ENCODE measurements around the gene FCHSD2. TPM values are rescaled to one million over a fixed set of nuclear protein-coding genes. Genes with fewer than 3 reads are reported as not detected.

FCHSD2 gene
- total and polyA plus RNA-seq, 2 of the 13 experiments (the other 11 are each of a cell fraction or from before 2014, with no cell fraction given): 20.5 to 24.8 TPM

- TF ChIP-seq, protein P1, sequence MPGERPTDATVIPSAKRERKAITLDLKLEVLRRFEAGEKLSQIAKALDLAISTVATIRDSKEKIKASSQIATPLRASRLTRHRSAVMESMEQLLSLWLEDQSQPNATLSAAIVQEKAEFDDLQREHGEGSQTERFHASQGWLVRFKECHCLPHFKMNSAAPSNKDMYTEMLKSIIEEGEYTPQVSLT (CRISPR knock-in tag; IDR thresholded peaks at IDR 0.05; ENCODE audit: borderline replicate concordance, low read depth): 0 out of 2 replicates have a peak, but pooled peaks have one; percentile 39
- TF ChIP-seq ZEB1 (IDR thresholded peaks at IDR 0.05; ENCODE audit: insufficient replicate concordance, low read depth) (no peak), JUN (CRISPR knock-in tag; IDR thresholded peaks at IDR 0.05) (0 out of 2 replicates have a peak, but pooled peaks have one; percentile 49), JARID2 (CRISPR knock-in tag; IDR thresholded peaks at IDR 0.05; ENCODE audit: insufficient replicate concordance) (no peak), ZC3H13 (CRISPR knock-in tag; IDR thresholded peaks at IDR 0.05) (no peak), ZNF350 (CRISPR knock-in tag; IDR thresholded peaks at IDR 0.05; ENCODE audit: borderline replicate concordance, low read depth) (no peak), PRPF4 (IDR thresholded peaks at IDR 0.05; ENCODE audit: low read depth, low read length, poor library complexity, severe bottlenecking) (no peak), THAP11 (CRISPR knock-in tag; IDR thresholded peaks at IDR 0.05) (peak; percentile 40), ZNF556 (CRISPR knock-in tag; IDR thresholded peaks at IDR 0.05; ENCODE audit: borderline replicate concordance) (peak; percentile 84; the same call in 1 of the 2 replicates), TMF1 (CRISPR knock-in tag; IDR thresholded peaks at IDR 0.05; ENCODE audit: low read depth) (0 out of 2 replicates have a peak, but pooled peaks have one; percentile 39), AGO1 (IDR thresholded peaks at IDR 0.05; ENCODE audit: low read depth, low read length, poor library complexity, severe bottlenecking) (no peak), KAT8 (CRISPR knock-in tag; IDR thresholded peaks at IDR 0.05) (peak; percentile 59; the same call in 1 of the 2 replicates)
- TF ChIP-seq, protein P2, sequence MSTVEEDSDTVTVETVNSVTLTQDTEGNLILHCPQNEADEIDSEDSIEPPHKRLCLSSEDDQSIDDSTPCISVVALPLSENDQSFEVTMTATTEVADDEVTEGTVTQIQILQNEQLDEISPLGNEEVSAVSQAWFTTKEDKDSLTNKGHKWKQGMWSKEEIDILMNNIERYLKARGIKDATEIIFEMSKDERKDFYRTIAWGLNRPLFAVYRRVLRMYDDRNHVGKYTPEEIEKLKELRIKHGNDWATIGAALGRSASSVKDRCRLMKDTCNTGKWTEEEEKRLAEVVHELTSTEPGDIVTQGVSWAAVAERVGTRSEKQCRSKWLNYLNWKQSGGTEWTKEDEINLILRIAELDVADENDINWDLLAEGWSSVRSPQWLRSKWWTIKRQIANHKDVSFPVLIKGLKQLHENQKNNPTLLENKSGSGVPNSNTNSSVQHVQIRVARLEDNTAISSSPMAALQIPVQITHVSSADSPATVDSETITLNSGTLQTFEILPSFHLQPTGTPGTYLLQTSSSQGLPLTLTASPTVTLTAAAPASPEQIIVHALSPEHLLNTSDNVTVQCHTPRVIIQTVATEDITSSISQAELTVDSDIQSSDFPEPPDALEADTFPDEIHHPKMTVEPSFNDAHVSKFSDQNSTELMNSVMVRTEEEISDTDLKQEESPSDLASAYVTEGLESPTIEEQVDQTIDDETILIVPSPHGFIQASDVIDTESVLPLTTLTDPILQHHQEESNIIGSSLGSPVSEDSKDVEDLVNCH (CRISPR knock-in tag; IDR thresholded peaks at IDR 0.05): 0 out of 2 replicates have a peak, but pooled peaks have one; percentile 45
- TF ChIP-seq, protein P3, sequence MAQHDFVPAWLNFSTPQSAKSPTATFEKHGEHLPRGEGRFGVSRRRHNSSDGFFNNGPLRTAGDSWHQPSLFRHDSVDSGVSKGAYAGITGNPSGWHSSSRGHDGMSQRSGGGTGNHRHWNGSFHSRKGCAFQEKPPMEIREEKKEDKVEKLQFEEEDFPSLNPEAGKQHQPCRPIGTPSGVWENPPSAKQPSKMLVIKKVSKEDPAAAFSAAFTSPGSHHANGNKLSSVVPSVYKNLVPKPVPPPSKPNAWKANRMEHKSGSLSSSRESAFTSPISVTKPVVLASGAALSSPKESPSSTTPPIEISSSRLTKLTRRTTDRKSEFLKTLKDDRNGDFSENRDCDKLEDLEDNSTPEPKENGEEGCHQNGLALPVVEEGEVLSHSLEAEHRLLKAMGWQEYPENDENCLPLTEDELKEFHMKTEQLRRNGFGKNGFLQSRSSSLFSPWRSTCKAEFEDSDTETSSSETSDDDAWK (CRISPR knock-in tag; IDR thresholded peaks at IDR 0.05): no peak
- TF ChIP-seq, protein P4, sequence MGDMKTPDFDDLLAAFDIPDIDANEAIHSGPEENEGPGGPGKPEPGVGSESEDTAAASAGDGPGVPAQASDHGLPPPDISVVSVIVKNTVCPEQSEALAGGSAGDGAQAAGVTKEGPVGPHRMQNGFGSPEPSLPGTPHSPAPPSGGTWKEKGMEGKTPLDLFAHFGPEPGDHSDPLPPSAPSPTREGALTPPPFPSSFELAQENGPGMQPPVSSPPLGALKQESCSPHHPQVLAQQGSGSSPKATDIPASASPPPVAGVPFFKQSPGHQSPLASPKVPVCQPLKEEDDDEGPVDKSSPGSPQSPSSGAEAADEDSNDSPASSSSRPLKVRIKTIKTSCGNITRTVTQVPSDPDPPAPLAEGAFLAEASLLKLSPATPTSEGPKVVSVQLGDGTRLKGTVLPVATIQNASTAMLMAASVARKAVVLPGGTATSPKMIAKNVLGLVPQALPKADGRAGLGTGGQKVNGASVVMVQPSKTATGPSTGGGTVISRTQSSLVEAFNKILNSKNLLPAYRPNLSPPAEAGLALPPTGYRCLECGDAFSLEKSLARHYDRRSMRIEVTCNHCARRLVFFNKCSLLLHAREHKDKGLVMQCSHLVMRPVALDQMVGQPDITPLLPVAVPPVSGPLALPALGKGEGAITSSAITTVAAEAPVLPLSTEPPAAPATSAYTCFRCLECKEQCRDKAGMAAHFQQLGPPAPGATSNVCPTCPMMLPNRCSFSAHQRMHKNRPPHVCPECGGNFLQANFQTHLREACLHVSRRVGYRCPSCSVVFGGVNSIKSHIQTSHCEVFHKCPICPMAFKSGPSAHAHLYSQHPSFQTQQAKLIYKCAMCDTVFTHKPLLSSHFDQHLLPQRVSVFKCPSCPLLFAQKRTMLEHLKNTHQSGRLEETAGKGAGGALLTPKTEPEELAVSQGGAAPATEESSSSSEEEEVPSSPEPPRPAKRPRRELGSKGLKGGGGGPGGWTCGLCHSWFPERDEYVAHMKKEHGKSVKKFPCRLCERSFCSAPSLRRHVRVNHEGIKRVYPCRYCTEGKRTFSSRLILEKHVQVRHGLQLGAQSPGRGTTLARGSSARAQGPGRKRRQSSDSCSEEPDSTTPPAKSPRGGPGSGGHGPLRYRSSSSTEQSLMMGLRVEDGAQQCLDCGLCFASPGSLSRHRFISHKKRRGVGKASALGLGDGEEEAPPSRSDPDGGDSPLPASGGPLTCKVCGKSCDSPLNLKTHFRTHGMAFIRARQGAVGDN (CRISPR knock-in tag; IDR thresholded peaks at IDR 0.05): peak; percentile 98
Observed at GRCh38 chr11:72787216-72788104, 354.7 kb downstream of the FCHSD2 start (continued).
